ENCODE measurements around the gene GPR183.
"Not testable (repeated sequence)": the region's sequence is repeated elsewhere in the genome, so short reads cannot be mapped to it uniquely, and the experiment has no call there.

The GPR183 gene

DNA sequence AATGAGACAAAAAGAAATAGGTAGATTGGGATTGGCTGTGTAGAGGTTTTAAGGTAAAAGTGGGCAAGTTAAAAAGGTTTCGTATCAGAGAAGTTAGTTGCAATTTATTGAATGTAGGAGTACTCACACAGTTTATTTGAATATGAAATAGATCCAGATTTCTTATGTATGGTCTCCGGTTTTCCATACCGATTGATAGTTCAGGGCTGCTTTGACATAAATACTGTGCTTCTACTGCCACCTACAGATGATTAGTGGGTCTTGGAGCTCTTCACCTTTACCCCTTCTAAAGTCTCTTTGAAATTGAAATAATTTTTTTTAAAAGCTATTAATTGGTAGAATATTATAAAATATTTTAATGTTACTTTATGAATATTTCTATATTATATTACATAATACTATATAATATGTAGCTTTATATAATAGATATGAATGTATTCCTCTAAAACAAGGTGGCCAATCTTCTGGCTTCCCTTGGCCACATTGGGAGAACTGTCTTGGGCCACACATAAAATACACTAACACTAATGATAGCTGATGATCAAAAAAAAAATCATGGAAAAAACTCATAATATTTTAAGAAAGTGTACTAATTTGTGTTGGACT, 41.3 kb downstream of the GPR183 start:
- no peak for DNase-seq

GRCh38 chr13:99265162-99265800, 41.9 kb downstream of the GPR183 start:
- DNase-seq, result no peak

- DNase-seq, result no peak
These were observed 43.1 kb downstream of the GPR183 start for GRCh38 chr13:99264051-99264450.

- no peak for DNase-seq
These were observed 43.9 kb downstream of the GPR183 start for GRCh38 chr13:99263126-99263785.

GRCh38 chr13:99261059-99261458, 46.1 kb downstream of the GPR183 start:
- DNase-seq, result no peak

DNA sequence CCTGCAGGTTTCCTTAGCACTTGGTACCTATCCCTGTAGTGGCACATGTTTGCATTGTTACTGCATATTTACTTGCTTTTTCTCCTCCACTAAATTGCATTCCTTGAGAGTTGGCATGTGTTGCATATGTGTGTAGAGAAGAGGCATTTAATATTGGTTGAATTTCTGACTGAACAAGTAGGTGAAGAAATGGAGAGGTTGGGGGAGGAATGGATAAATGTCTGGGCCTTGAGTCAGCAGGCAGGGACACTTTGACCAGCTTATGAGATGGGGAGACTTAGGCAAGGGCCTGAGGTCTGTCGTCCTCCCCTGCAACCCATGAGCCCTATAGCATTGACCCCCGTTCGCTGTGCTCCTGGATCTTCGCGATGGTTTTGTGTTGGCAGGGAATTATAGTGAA, 47.0 kb downstream of the GPR183 start:
- DNase-seq, result no peak

GRCh38 chr13:99258946-99259345, 48.3 kb downstream of the GPR183 start:
- no peak for DNase-seq

GRCh38 chr13:99258210-99258860, 48.9 kb downstream of the GPR183 start, which contains the start of gene GPR18:
Gene GPR18, minus strand, starts transcription at chr13:99258379. Its CDS starts 2,507 bp downstream, at chr13:99255872.
- DNase-seq, result peak in 1 of 4 experiments; percentile 15

- no peak for DNase-seq
These were observed 49.9 kb downstream of the GPR183 start for GRCh38 chr13:99257291-99257690.

- no peak for DNase-seq
These were observed 50.5 kb downstream of the GPR183 start for GRCh38 chr13:99256709-99257108.

- DNase-seq, result no peak
These were observed 50.9 kb downstream of the GPR183 start for GRCh38 chr13:99256283-99256682.

GRCh38 chr13:99255271-99255670, 51.9 kb downstream of the GPR183 start:
- no peak for DNase-seq

DNA sequence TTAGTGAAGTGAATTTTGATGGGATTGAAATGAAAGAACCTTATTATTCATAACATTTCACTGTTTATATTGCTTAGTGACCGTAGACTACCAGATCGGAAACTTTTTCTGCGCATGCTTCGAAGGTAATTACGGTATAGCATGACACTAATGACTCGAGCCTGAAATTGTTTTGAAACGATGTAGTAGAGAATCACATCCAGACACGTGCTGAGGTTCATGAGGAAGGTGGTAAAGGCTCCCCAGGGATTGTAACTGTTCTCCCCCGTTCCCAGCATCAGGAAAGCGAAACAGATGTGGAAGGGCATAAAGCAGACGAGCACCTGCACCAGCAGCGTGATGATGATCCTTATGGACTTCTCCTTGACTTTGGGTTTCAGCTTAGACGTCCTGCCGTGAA, 52.4 kb downstream of the GPR183 start:
- DNase-seq, result no peak

- DNase-seq, result no peak
These were observed 55.3 kb downstream of the GPR183 start for GRCh38 chr13:99251921-99252320.

GRCh38 chr13:99250982-99251825, 56.0 kb downstream of the GPR183 start:
- no peak for DNase-seq

- DNase-seq, result not testable (repeated sequence)
These were observed 57.6 kb downstream of the GPR183 start for GRCh38 chr13:99249606-99250005.

GRCh38 chr13:99249178-99249577, 58.0 kb downstream of the GPR183 start:
- DNase-seq, result not testable (repeated sequence)

GRCh38 chr13:99246100-99246499, 61.1 kb downstream of the GPR183 start:
- no peak for DNase-seq
